GM12878 (cell line): Measurements from ENCODE around the gene MEGF11. TPM values are rescaled to one million over a fixed set of nuclear protein-coding genes. Genes with fewer than 3 reads are reported as not detected.
A peak's percentile ranks its signal among the peaks of the same experiment; 100 is the strongest.

ENCODE experiments used
- ATF3 ChIP-seq: IDR thresholded peaks from 2 replicates; pipeline ENCODE4 v1.6.1; 2011; ENCODE audit warnings: low read depth, mild to moderate bottlenecking, low read length, moderate library complexity, borderline replicate concordance; ENCODE audit errors: extremely low read depth
- ATF7 ChIP-seq: fragments of 450-650 bp; IDR thresholded peaks from 2 replicates; pipeline ENCODE4 v1.6.1; 2016; ENCODE audit warnings: low read depth, mild to moderate bottlenecking
- BMI1 ChIP-seq: fragments of 450-650 bp; IDR thresholded peaks from 2 replicates; pipeline ENCODE4 v1.6.1; 2016; ENCODE audit warnings: mild to moderate bottlenecking, moderate library complexity, borderline replicate concordance
- CBFB ChIP-seq: IDR thresholded peaks from 2 replicates; pipeline ENCODE4 v1.6.1; 2016; ENCODE audit warnings: antibody characterized with exemption, low read depth
- E4F1 ChIP-seq: fragments of 450-650 bp; IDR thresholded peaks from 2 replicates; pipeline ENCODE4 v1.6.1; 2018; ENCODE audit warnings: borderline replicate concordance, mild to moderate bottlenecking; ENCODE audit not compliant: partially characterized antibody
- IRF5 ChIP-seq: fragments of 450-650 bp; IDR thresholded peaks from 2 replicates; pipeline ENCODE4 v1.6.1; 2017; ENCODE audit warnings: borderline replicate concordance
- MYB ChIP-seq: fragments of 150-350 bp; IDR thresholded peaks from 2 replicates; pipeline ENCODE4 v1.6.1; 2014; ENCODE audit warnings: mild to moderate bottlenecking, low read depth, low read length, borderline replicate concordance
- NFYB ChIP-seq: IDR thresholded peaks from 2 replicates; pipeline ENCODE4 v1.6.1; 2011; ENCODE audit warnings: low read depth, mild to moderate bottlenecking, low read length, improper control_type of control experiment, moderate library complexity; ENCODE audit not compliant: insufficient read depth
- TARDBP ChIP-seq: IDR thresholded peaks from 2 replicates; pipeline ENCODE4 v1.6.1; 2016; ENCODE audit warnings: borderline replicate concordance
- TCF3 ChIP-seq: IDR thresholded peaks from 2 replicates; pipeline ENCODE4 v1.6.1; 2012; ENCODE audit warnings: low read depth, mild to moderate bottlenecking, low read length, borderline replicate concordance; ENCODE audit not compliant: insufficient read depth
- TCF7 ChIP-seq: IDR thresholded peaks from 2 replicates; pipeline ENCODE4 v1.6.1; 2014; ENCODE audit warnings: antibody characterized with exemption, borderline replicate concordance
- ZNF687 ChIP-seq: fragments of 450-650 bp; IDR thresholded peaks from 2 replicates; pipeline ENCODE4 v1.6.1; 2017; ENCODE audit warnings: mild to moderate bottlenecking, moderate library complexity
- polyA plus RNA-seq, 11 experiments: library from polyadenylated mRNA; depleted of rRNA in 4 of 11; unstranded in 6 of 11; stranded (reverse) in 5 of 11; fragments of >200 nt; fragmentation: Nextera tagmentation in 4 of 11; fragmentation: Illumina TruSeq in 1 of 11; extraction: Ambion mirVana in 4 of 11; extraction: Trizol in 1 of 11; gene quantifications; 1 replicate in 1 of 11; 2 replicates in 10 of 11; pipeline versions ENCODE4 v1.2.1 to v1.2.3, GENCODE V29; 2011 to 2016; ENCODE audit warnings: inconsistent platforms in 2 of 11, missing spikeins in 2 of 11, low read depth in 1 of 11
- total RNA-seq, 4 experiments: library from RNA; depleted of rRNA in 3 of 4; stranded (reverse); fragments of >200 nt in 3 of 4; fragmentation: Illumina TruSeq in 1 of 4; extraction: Trizol in 1 of 4; gene quantifications; 2 replicates each; pipeline versions ENCODE4 v1.2.1 to v1.2.3, GENCODE V29; 2013 to 2021

MEGF11 gene
- total and polyA plus RNA-seq, 10 of the 15 experiments (the other 5 are each of a cell fraction or from before 2014, with no cell fraction given): 0.03 to 1.7 (median 0.49) TPM

GRCh38 chr15:66153549-66154415 is 99.8 kb downstream of the MEGF11 start (continued):
- TF ChIP-seq E4F1 (no peak), IRF5 (no peak), TCF7 (no peak), ATF3 (no peak), TARDBP (no peak), BMI1 (peak; percentile 38; the same call in 1 of the 2 replicates), ATF7 (peak; percentile 86), CBFB (no peak), NFYB (peak; percentile 67; the same call in 1 of the 2 replicates), TCF3 (peak; percentile 95), ZNF687 (peak; percentile 66), MYB (peak; percentile 93)
